GM21390 (cell line): Measurements from ENCODE around the gene MMP1.
"Not testable (repeated sequence)": the region's sequence is repeated elsewhere in the genome, so short reads cannot be mapped to it uniquely, and the experiment has no call there.

Experiments
- ATAC-seq: cut with Tn5 transposase; IDR thresholded peaks from one replicate; pipeline ENCODE4 v1.9.1; 2021; ENCODE audit not compliant: unreplicated experiment

Gene MMP1

DNA sequence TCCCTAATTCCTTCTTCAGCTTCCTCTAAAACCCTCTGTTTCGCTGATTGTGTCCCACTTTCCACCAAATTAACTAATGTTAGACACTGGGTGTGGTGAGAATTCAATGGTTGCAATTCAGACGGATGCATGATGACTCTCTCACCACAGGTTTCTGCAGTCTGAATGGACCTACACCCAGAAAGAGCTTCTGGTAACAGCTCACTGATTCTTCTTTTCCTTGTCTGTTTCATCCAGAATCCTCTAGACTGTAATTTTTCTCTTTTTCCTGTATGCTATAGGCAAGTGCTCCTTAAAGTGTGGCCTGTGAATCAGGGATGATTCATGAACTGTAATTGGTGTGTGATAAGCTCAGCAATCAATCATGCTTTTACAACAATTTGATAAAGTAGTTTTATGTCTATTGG is 35.6 kb downstream of the MMP1 start:
- no peak for ATAC-seq

- ATAC-seq, result no peak
Measured at GRCh38 chr11:102761646-102762238, 36.2 kb downstream of the MMP1 start.

DNA sequence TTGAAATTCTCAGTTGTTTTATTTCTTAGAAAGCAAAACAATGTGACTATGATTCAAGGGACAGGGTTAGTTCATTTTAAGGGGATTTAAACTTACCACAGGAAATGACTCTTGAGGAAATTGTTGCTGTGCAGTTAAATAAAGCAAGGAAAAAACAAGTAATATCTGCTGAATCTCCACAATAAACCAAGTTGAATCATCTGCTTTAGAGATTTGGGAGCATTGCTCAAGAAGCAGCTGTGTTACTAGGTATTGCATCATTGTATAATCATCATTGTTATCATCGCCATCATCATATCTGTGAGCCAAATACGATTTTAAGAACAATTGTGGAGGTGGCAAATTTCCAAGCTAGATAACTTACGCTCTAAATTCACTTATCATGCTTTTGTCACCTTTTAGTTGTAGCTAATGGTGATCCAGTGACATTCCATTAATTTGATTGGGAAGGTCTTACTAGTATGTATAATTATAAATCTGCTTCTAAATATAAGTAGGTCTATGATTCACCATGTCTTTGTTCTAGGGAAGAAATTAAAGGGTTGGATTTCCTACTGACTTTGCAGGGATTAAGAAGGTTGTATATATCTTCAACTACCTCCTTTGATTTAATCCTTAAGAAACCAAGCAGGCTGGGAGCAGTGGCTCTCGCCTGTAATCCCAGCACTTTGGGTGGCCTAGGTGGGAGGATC is 37.5 kb downstream of the MMP1 start:
- ATAC-seq, result no peak

GRCh38 chr11:102757823-102758549 is 40.0 kb downstream of the MMP1 start:
- ATAC-seq, result no peak

DNA sequence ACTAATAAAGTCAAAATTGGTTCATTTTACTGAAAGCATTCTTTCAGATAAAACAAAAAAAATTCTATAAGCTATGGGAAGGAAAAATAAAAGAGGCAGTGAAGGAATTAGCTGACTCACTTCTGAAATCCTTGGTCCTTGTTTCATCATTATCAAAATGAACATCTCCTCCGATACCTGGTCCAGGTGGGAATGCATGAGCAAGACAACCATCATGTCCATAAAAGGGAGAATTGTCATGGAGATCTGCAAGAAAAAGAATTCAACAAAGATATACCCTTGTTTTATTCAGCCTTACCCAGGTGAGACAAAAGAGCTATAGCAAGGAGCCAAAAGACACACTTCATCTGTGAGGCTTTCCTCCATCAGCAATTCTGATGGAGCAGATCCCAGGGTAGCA is 44.7 kb downstream of the MMP1 start:
- ATAC-seq, result no peak

DNA sequence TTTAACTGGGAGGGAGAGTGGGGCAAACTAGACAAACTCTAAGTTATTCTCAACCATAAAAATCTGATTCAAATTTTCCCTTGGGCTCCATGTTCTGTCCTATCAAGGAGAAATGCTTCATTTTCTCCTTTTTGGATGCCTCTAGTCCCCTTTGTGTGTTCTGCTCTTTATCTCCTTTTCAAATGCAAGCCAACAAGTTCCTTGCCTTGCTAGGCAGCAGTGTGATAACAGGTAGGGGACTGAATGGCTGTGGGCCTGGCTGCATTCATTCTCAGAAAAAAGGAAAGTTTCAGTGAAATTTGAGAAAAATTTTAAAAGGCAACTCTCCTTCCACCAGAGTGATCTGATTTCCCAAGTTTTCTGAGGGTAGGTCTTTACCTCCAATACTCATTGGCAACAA is 46.3 kb downstream of the MMP1 start:
- no peak for ATAC-seq

GRCh38 chr11:102749101-102749722 is 48.7 kb downstream of the MMP1 start:
- no peak for ATAC-seq

GRCh38 chr11:102746746-102747578 is 51.0 kb downstream of the MMP1 start:
- ATAC-seq, result not testable (repeated sequence)
